Measurements from ENCODE around the gene EEF1A2.
A peak's percentile ranks its signal among the peaks of the same experiment; 100 is the strongest.

The EEF1A2 gene

GRCh38 chr20:63503524-63503923 is 4.6 kb upstream of the EEF1A2 start:
- no peak for DNase-seq
- peaks cover 64% of the 10 kb centered on the region for H3K27me3 ChIP-seq (replicated peaks; ENCODE audit: insufficient read depth, low read length)
- no peak overlapping the region for H3K27ac ChIP-seq (ENCODE audit: low read length)

GRCh38 chr20:63502671-63503172 is 3.8 kb upstream of the EEF1A2 start:
- Histone ChIP-seq H3K27ac (ENCODE audit: low read length) (no peak overlapping the region), H3K4me3 (ENCODE audit: low read length) (no peak overlapping the region)

More at GRCh38 chr20:63503524-63503923, 4.6 kb upstream of the EEF1A2 start:
- H3K9ac ChIP-seq (ENCODE audit: low read length) = no peak overlapping the region
- no peak overlapping the region for H2AFZ ChIP-seq (ENCODE audit: low read length)
- H3K4me3 ChIP-seq (ENCODE audit: low read length) = no peak overlapping the region
- H3K9me3 ChIP-seq (replicated peaks; ENCODE audit: insufficient read depth, low read length) = no peaks in the 10 kb centered on the region
- no peak overlapping the region for H3K4me2 ChIP-seq (ENCODE audit: low read depth, low read length)
- no peaks in the 10 kb centered on the region for H3K36me3 ChIP-seq (replicated peaks; ENCODE audit: insufficient read depth, low read length)
- peaks cover 8% of the 10 kb centered on the region for H3K4me1 ChIP-seq (ENCODE audit: low read length)
- H3F3A ChIP-seq (ENCODE audit: insufficient read depth, low read length) = no peaks in the 10 kb centered on the region
- H3K9me2 ChIP-seq (replicated peaks; ENCODE audit: insufficient read depth, low read length) = no peaks in the 10 kb centered on the region
- no peaks in the 10 kb centered on the region for H4K20me1 ChIP-seq (ENCODE audit: insufficient read depth, low read length)
- no peaks in the 10 kb centered on the region for H3K79me2 ChIP-seq (ENCODE audit: low read length)
- no peak for TF ChIP-seq EZH2 (optimal IDR thresholded peaks at IDR 0.05; ENCODE audit: low read depth, low read length)
- no peak for TF ChIP-seq EZH2phosphoT487 (IDR thresholded peaks at IDR 0.05; ENCODE audit: low read length)
- TF ChIP-seq CTCF (IDR thresholded peaks at IDR 0.05; ENCODE audit: low read length) = no peak

GRCh38 chr20:63501818-63502670 is 3.2 kb upstream of the EEF1A2 start:
- no peaks in the 10 kb centered on the region for H3K9me3 ChIP-seq (replicated peaks; ENCODE audit: insufficient read depth, low read length)
- H4K20me1 ChIP-seq (ENCODE audit: insufficient read depth, low read length) = no peaks in the 10 kb centered on the region
- DNase-seq = peak; percentile 57
- no peaks in the 10 kb centered on the region for H3K9me2 ChIP-seq (replicated peaks; ENCODE audit: insufficient read depth, low read length)
- no peaks in the 10 kb centered on the region for H3K79me2 ChIP-seq (ENCODE audit: low read length)
- H3K4me3 ChIP-seq (ENCODE audit: low read length) = no peak overlapping the region
- peaks cover 8% of the 10 kb centered on the region for H3K4me1 ChIP-seq (ENCODE audit: low read length)
- H3K27me3 ChIP-seq (replicated peaks; ENCODE audit: insufficient read depth, low read length) = peaks cover 64% of the 10 kb centered on the region
- H3F3A ChIP-seq (ENCODE audit: insufficient read depth, low read length) = no peaks in the 10 kb centered on the region
- H3K9ac ChIP-seq (ENCODE audit: low read length) = no peak overlapping the region
- TF ChIP-seq EZH2phosphoT487 (IDR thresholded peaks at IDR 0.05; ENCODE audit: low read length) = no peak
- no peak for TF ChIP-seq CTCF (IDR thresholded peaks at IDR 0.05; ENCODE audit: low read length)
- no peak for TF ChIP-seq EZH2 (optimal IDR thresholded peaks at IDR 0.05; ENCODE audit: low read depth, low read length)
- H2AFZ ChIP-seq (ENCODE audit: low read length) = no peak overlapping the region
- no peak overlapping the region for H3K27ac ChIP-seq (ENCODE audit: low read length)
- H3K4me2 ChIP-seq (ENCODE audit: low read depth, low read length) = peak overlapping the region; percentile 63; the same call in 1 of the 2 replicates
- no peaks in the 10 kb centered on the region for H3K36me3 ChIP-seq (replicated peaks; ENCODE audit: insufficient read depth, low read length)

More at GRCh38 chr20:63502671-63503172, 3.8 kb upstream of the EEF1A2 start:
- Histone ChIP-seq H3K9me2 (replicated peaks; ENCODE audit: insufficient read depth, low read length) (no peaks in the 10 kb centered on the region), H3K4me2 (ENCODE audit: low read depth, low read length) (no peak overlapping the region), H3K4me1 (ENCODE audit: low read length) (peaks cover 8% of the 10 kb centered on the region), H3F3A (ENCODE audit: insufficient read depth, low read length) (no peaks in the 10 kb centered on the region), H3K9me3 (replicated peaks; ENCODE audit: insufficient read depth, low read length) (no peaks in the 10 kb centered on the region), H3K36me3 (replicated peaks; ENCODE audit: insufficient read depth, low read length) (no peaks in the 10 kb centered on the region), H3K9ac (ENCODE audit: low read length) (no peak overlapping the region), H4K20me1 (ENCODE audit: insufficient read depth, low read length) (no peaks in the 10 kb centered on the region), H3K79me2 (ENCODE audit: low read length) (no peaks in the 10 kb centered on the region), H3K27me3 (replicated peaks; ENCODE audit: insufficient read depth, low read length) (peaks cover 64% of the 10 kb centered on the region), H2AFZ (ENCODE audit: low read length) (no peak overlapping the region)
- no peak for DNase-seq
- TF ChIP-seq EZH2 (optimal IDR thresholded peaks at IDR 0.05; ENCODE audit: low read depth, low read length) (no peak), CTCF (IDR thresholded peaks at IDR 0.05; ENCODE audit: low read length) (no peak), EZH2phosphoT487 (IDR thresholded peaks at IDR 0.05; ENCODE audit: low read length) (no peak)

All from MM.1S (cell line).